ENCODE results near the gene FAM200B.

FAM200B gene

DNA sequence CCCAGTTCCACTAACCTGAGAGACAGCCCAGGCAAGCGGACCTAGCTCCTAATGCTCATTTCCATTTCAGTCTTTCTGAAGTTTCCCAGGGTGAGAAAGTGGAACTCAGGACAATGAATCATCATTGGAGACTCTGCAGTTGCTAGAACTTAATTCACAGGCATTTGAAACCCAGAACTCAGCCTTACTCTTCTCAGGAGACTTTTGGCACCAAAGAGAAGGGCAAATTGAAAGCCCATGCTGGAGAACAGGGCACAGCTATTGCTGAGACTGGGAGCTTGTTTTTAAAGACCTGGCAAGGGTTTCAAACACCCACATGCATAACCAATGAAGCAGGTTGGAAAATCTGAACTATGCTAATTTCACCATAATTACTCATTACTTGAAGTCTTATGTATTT lies 57.2 kb downstream of the FAM200B start:
- no peak for DNase-seq

All from NCI-H146 (cell line).